Measurements from ENCODE around the gene RBCK1. TPM values are rescaled to one million over a fixed set of nuclear protein-coding genes. Genes with fewer than 3 reads are reported as not detected.

RBCK1 gene
- polyA plus RNA-seq, 1 donor from 2014 or later: 38.4 TPM

- TF ChIP-seq REST (IDR thresholded peaks at IDR 0.05; ENCODE audit: borderline replicate concordance): no peak
- TF ChIP-seq MXI1 (conservative IDR thresholded peaks at IDR 0.05; ENCODE audit: poor library complexity, severe bottlenecking): no peak
- no peak for TF ChIP-seq SMC3 (conservative IDR thresholded peaks at IDR 0.05; ENCODE audit: poor library complexity)
Observed at GRCh38 chr20:443223-443775, 35.2 kb downstream of the RBCK1 start (continued).

- H3K36me3 ChIP-seq (ENCODE audit: insufficient read depth, low read length): peaks cover 2% of the 10 kb centered on the region
Observed at GRCh38 chr20:444117-444516, 36.0 kb downstream of the RBCK1 start.

More at GRCh38 chr20:444117-444516, 36.0 kb downstream of the RBCK1 start:
- Histone ChIP-seq H2AFZ (ENCODE audit: low read depth, low read length) (no peak overlapping the region), H3K9me3 (ENCODE audit: low read length) (no peaks in the 10 kb centered on the region), H3K4me2 (ENCODE audit: low read length) (no peak overlapping the region), H3K27me3 (ENCODE audit: insufficient read depth, low read depth, low read length) (no peaks in the 10 kb centered on the region), H4K20me1 (ENCODE audit: insufficient read depth) (no peaks in the 10 kb centered on the region), H3K9ac (ENCODE audit: low read length) (no peak overlapping the region), H3K79me2 (replicated peaks; ENCODE audit: insufficient read depth, low read length) (no peaks in the 10 kb centered on the region), H3K4me3 (ENCODE audit: low read length) (no peak overlapping the region), H3F3A (ENCODE audit: insufficient read depth, low read length, poor library complexity, severe bottlenecking) (no peaks in the 10 kb centered on the region), H3K9me2 (ENCODE audit: insufficient read depth, low read length) (no peaks in the 10 kb centered on the region), H3K27ac (ENCODE audit: low read length) (no peak overlapping the region)
- TF ChIP-seq EZH2 (IDR thresholded peaks at IDR 0.05; ENCODE audit: borderline replicate concordance, insufficient read depth, low read length, poor library complexity, severe bottlenecking) (no peak), TAF1 (IDR thresholded peaks at IDR 0.05; ENCODE audit: low read depth) (no peak), MXI1 (conservative IDR thresholded peaks at IDR 0.05; ENCODE audit: poor library complexity, severe bottlenecking) (no peak), SMC3 (conservative IDR thresholded peaks at IDR 0.05; ENCODE audit: poor library complexity) (no peak), CTCF (IDR thresholded peaks at IDR 0.05; ENCODE audit: poor library complexity, severe bottlenecking) (no peak), REST (IDR thresholded peaks at IDR 0.05; ENCODE audit: borderline replicate concordance) (no peak), POLR2AphosphoS5 (IDR thresholded peaks at IDR 0.05) (no peak), RAD21 (conservative IDR thresholded peaks at IDR 0.05) (no peak)

Data from neural cell (in vitro differentiated cells).